ENCODE measurements around the gene TTC36. TPM values are rescaled to one million over a fixed set of nuclear protein-coding genes. Genes with fewer than 3 reads are reported as not detected.

TTC36 gene
- polyA plus RNA-seq, 1 donor from 2014 or later = 4.3 TPM

DNA sequence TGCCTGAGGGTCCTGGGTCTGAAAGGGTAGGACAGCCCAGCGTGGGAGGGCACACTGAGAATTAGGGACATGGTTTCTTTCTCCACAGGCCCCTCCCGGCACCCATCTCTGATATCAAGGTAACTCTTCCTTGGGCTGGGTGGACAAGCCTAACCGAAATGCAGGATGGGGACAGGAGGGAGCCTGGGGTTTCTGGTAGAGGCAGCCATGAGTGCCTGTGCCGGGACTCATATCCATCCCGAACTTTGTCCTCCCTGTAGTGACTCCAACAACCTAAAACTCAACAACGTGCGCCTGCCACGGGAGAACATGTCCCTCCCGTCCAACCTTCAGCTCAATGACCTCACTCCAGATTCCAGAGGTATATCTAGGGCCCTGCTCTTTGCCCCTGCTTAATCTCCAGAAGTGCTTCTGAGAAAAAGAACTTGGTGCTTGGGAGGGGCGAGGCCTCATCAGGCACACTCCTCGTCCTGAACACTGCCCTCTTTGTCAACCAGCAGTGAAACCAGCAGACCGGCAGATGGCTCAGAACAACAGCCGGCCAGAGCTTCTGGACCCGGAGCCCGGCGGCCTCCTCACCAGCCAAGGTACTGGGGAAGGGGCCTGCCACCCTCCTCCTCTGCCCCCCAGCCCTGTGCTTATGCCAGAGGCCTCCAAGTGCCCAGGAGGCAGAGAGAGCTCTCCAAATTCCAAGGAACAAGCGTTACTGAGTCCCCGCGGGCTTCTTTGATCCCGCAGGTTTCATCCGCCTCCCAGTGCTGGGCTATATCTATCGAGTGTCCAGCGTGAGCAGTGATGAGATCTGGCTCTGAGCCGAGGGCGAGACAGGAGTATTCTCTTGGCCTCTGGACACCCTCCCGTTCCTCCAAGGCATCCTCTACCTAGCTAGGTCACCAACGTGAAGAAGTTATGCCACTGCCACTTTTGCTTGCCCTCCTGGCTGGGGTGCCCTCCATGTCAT, 6.8 kb downstream of the TTC36 start:
- Histone ChIP-seq H4K20me1 (ENCODE audit: insufficient read depth) (no peaks in the 10 kb centered on the region), H3K9me2 (ENCODE audit: insufficient read depth, low read length) (no peaks in the 10 kb centered on the region), H3K4me2 (ENCODE audit: low read length) (no peak overlapping the region), H2AFZ (ENCODE audit: low read depth, low read length) (no peak overlapping the region), H3K27me3 (ENCODE audit: insufficient read depth, low read depth, low read length) (no peaks in the 10 kb centered on the region), H3F3A (ENCODE audit: insufficient read depth, low read length, poor library complexity, severe bottlenecking) (no peaks in the 10 kb centered on the region), H3K9ac (ENCODE audit: low read length) (no peak overlapping the region), H3K27ac (ENCODE audit: low read length) (no peak overlapping the region), H3K9me3 (ENCODE audit: low read length) (no peaks in the 10 kb centered on the region), H3K36me3 (ENCODE audit: insufficient read depth, low read length) (no peaks in the 10 kb centered on the region), H3K4me3 (ENCODE audit: low read length) (no peak overlapping the region), H3K79me2 (replicated peaks; ENCODE audit: insufficient read depth, low read length) (peaks cover 24% of the 10 kb centered on the region)
- TF ChIP-seq EP300 (conservative IDR thresholded peaks at IDR 0.05; ENCODE audit: poor library complexity, severe bottlenecking) (no peak), SMC3 (conservative IDR thresholded peaks at IDR 0.05; ENCODE audit: poor library complexity) (no peak), RAD21 (conservative IDR thresholded peaks at IDR 0.05) (no peak), REST (IDR thresholded peaks at IDR 0.05; ENCODE audit: borderline replicate concordance) (no peak), MXI1 (conservative IDR thresholded peaks at IDR 0.05; ENCODE audit: poor library complexity, severe bottlenecking) (no peak), POLR2AphosphoS5 (IDR thresholded peaks at IDR 0.05) (no peak), TAF1 (IDR thresholded peaks at IDR 0.05; ENCODE audit: low read depth) (no peak), EZH2 (IDR thresholded peaks at IDR 0.05; ENCODE audit: borderline replicate concordance, insufficient read depth, low read length, poor library complexity, severe bottlenecking) (no peak), CTCF (IDR thresholded peaks at IDR 0.05; ENCODE audit: poor library complexity, severe bottlenecking) (no peak)

GRCh38 chr11:118535261-118535660, 8.0 kb downstream of the TTC36 start:
- Histone ChIP-seq H3K4me2 (ENCODE audit: low read length) (no peak overlapping the region), H3K27ac (ENCODE audit: low read length) (no peak overlapping the region), H2AFZ (ENCODE audit: low read depth, low read length) (no peak overlapping the region), H3K36me3 (ENCODE audit: insufficient read depth, low read length) (no peaks in the 10 kb centered on the region), H3K79me2 (replicated peaks; ENCODE audit: insufficient read depth, low read length) (peaks cover 16% of the 10 kb centered on the region), H3K9me3 (ENCODE audit: low read length) (no peaks in the 10 kb centered on the region), H4K20me1 (ENCODE audit: insufficient read depth) (no peaks in the 10 kb centered on the region), H3F3A (ENCODE audit: insufficient read depth, low read length, poor library complexity, severe bottlenecking) (no peaks in the 10 kb centered on the region), H3K9ac (ENCODE audit: low read length) (no peak overlapping the region), H3K9me2 (ENCODE audit: insufficient read depth, low read length) (no peaks in the 10 kb centered on the region), H3K4me3 (ENCODE audit: low read length) (no peak overlapping the region), H3K27me3 (ENCODE audit: insufficient read depth, low read depth, low read length) (no peaks in the 10 kb centered on the region)
- no peak for TF ChIP-seq MXI1 (conservative IDR thresholded peaks at IDR 0.05; ENCODE audit: poor library complexity, severe bottlenecking)
- TF ChIP-seq CTCF (IDR thresholded peaks at IDR 0.05; ENCODE audit: poor library complexity, severe bottlenecking) = no peak
- TF ChIP-seq REST (IDR thresholded peaks at IDR 0.05; ENCODE audit: borderline replicate concordance) = no peak
- no peak for TF ChIP-seq TAF1 (IDR thresholded peaks at IDR 0.05; ENCODE audit: low read depth)
- no peak for TF ChIP-seq EP300 (conservative IDR thresholded peaks at IDR 0.05; ENCODE audit: poor library complexity, severe bottlenecking)
- no peak for TF ChIP-seq RAD21 (conservative IDR thresholded peaks at IDR 0.05)
- no peak for TF ChIP-seq SMC3 (conservative IDR thresholded peaks at IDR 0.05; ENCODE audit: poor library complexity)
- TF ChIP-seq EZH2 (IDR thresholded peaks at IDR 0.05; ENCODE audit: borderline replicate concordance, insufficient read depth, low read length, poor library complexity, severe bottlenecking) = no peak
- TF ChIP-seq POLR2AphosphoS5 (IDR thresholded peaks at IDR 0.05) = no peak
